Progenitor cell of endocrine pancreas (in vitro differentiated cells): ENCODE data around the gene TRMO. TPM values are rescaled to one million over a fixed set of nuclear protein-coding genes. Genes with fewer than 3 reads are reported as not detected.

Experiments
- DNase-seq: peaks from one replicate; pipeline ENCODE4 v3.0.0; 2021; ENCODE audit warnings: low spot score; ENCODE audit not compliant: unreplicated experiment
- H3K27ac Mint-ChIP-seq: 2 replicates; pipeline ENCODE4 v1.8.0; 2021; ENCODE audit warnings: mild to moderate bottlenecking, moderate library complexity, mixed read lengths
- H3K27me3 Mint-ChIP-seq: 2 replicates; pipeline ENCODE4 v1.8.0; 2021; ENCODE audit warnings: mixed read lengths
- H3K36me3 Mint-ChIP-seq: 2 replicates; pipeline ENCODE4 v1.8.0; 2022; ENCODE audit warnings: mixed read lengths; ENCODE audit not compliant: insufficient read depth
- H3K4me1 Mint-ChIP-seq: 2 replicates; pipeline ENCODE4 v1.8.0; 2021; ENCODE audit warnings: low read depth, mixed read lengths
- H3K4me3 Mint-ChIP-seq: 2 replicates; pipeline ENCODE4 v1.8.0; 2021; ENCODE audit warnings: low read depth, mild to moderate bottlenecking, moderate library complexity, mixed read lengths
- H3K9me3 Mint-ChIP-seq: 2 replicates; pipeline ENCODE4 v1.8.0; 2021; ENCODE audit warnings: low read depth, mixed read lengths
- CTCF ChIP-seq: fragments of 200-600 bp; sonication (generic); IDR thresholded peaks from one replicate; pipeline ENCODE4 v1.5.0; 2021; ENCODE audit warnings: antibody characterized with exemption, mild to moderate bottlenecking; ENCODE audit not compliant: unreplicated experiment
- total RNA-seq: library from RNA; stranded (reverse); gene quantifications from 2 replicates; pipeline ENCODE4 v1.2.1, GENCODE V29; 2021

TRMO gene
- total RNA-seq, 1 donor from 2014 or later, result 14.2 TPM

- TF ChIP-seq CTCF, result no peak
- DNase-seq, result no peak
- Mint-ChIP-seq H3K36me3 (peaks cover 15% of the 10 kb centered on the region), H3K9me3 (no peaks in the 10 kb centered on the region), H3K4me3 (no peak overlapping the region), H3K27ac (no peak overlapping the region), H3K4me1 (no peaks in the 10 kb centered on the region), H3K27me3 (no peaks in the 10 kb centered on the region)
Observed at GRCh38 chr9:97907632-97908031, 14.7 kb downstream of the TRMO start.

GRCh38 chr9:97907046-97907445 is 15.3 kb downstream of the TRMO start:
- TF ChIP-seq CTCF, result no peak
- no peak overlapping the region for H3K27ac Mint-ChIP-seq

GRCh38 chr9:97906236-97906831 is 16.0 kb downstream of the TRMO start:
- H3K9me3 Mint-ChIP-seq, result no peaks in the 10 kb centered on the region
- TF ChIP-seq CTCF, result no peak
- H3K27me3 Mint-ChIP-seq, result no peaks in the 10 kb centered on the region
- no peak for DNase-seq
- H3K4me1 Mint-ChIP-seq, result no peaks in the 10 kb centered on the region
- no peak overlapping the region for H3K27ac Mint-ChIP-seq
- peaks cover 15% of the 10 kb centered on the region for H3K36me3 Mint-ChIP-seq
- no peak overlapping the region for H3K4me3 Mint-ChIP-seq

More at GRCh38 chr9:97907046-97907445, 15.3 kb downstream of the TRMO start:
- Mint-ChIP-seq H3K4me3 (no peak overlapping the region), H3K27me3 (no peaks in the 10 kb centered on the region), H3K4me1 (no peaks in the 10 kb centered on the region), H3K36me3 (peaks cover 15% of the 10 kb centered on the region), H3K9me3 (no peaks in the 10 kb centered on the region)
- DNase-seq, result no peak

- H3K27me3 Mint-ChIP-seq, result no peaks in the 10 kb centered on the region
- H3K9me3 Mint-ChIP-seq, result no peaks in the 10 kb centered on the region
- H3K27ac Mint-ChIP-seq, result no peak overlapping the region
- H3K4me3 Mint-ChIP-seq, result no peak overlapping the region
- no peak for TF ChIP-seq CTCF
- no peaks in the 10 kb centered on the region for H3K4me1 Mint-ChIP-seq
- peaks cover 10% of the 10 kb centered on the region for H3K36me3 Mint-ChIP-seq
- DNase-seq, result no peak
Observed at GRCh38 chr9:97905228-97905627, 17.1 kb downstream of the TRMO start.

GRCh38 chr9:97904725-97905124 is 17.6 kb downstream of the TRMO start:
- peaks cover 8% of the 10 kb centered on the region for H3K36me3 Mint-ChIP-seq
- H3K27me3 Mint-ChIP-seq, result no peaks in the 10 kb centered on the region
- H3K9me3 Mint-ChIP-seq, result no peaks in the 10 kb centered on the region
- H3K27ac Mint-ChIP-seq, result no peak overlapping the region
- no peak for TF ChIP-seq CTCF
- no peak overlapping the region for H3K4me3 Mint-ChIP-seq
- no peak for DNase-seq
- H3K4me1 Mint-ChIP-seq, result no peaks in the 10 kb centered on the region
